HL-60/S4 (cell line): Measurements from ENCODE around the gene GNGT1.

ENCODE experiments used
- in situ Hi-C: fragments of 300-500 bp; cut with MboI; formaldehyde crosslinking; loops from 2 replicates; pipeline ENCODE4 v1.14.3; 2022; ENCODE audit warnings: low sequenced_read_pairs

GNGT1 gene

DNA sequence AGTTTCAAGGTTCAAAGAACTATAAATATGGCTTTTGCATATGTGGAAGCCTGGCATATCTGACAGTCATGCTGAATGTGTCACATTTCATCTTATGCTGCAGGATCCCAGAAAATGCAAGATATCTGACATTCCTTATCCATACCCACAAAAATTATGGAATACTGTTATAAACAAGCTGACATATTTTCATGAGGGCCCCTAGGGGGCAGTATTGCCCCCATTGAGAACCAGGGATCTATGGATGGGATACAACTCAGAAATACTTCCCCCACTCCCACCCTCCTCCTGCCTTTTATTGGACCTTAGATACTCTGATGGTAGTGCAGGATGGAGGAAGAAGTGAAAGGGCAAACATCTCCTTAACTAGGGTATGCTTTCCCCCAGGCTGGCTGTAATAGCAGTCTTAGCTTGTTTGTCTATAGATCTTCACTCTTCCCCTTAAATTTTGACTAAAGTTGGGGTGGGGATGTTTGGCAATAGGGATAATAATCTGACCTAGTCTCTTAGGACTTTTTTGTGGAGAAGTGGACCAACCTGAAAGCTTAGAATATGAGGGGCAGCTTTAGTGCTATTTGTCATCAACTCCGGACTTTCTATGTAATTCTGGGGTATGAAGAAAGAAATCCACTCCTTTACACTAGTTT, 3.5 kb upstream of the GNGT1 start:
- in situ Hi-C loops = loop anchor here (25.0 kb wide), 1 partner anchor 184 kb away; no protein-coding TSS in a partner anchor

DNA sequence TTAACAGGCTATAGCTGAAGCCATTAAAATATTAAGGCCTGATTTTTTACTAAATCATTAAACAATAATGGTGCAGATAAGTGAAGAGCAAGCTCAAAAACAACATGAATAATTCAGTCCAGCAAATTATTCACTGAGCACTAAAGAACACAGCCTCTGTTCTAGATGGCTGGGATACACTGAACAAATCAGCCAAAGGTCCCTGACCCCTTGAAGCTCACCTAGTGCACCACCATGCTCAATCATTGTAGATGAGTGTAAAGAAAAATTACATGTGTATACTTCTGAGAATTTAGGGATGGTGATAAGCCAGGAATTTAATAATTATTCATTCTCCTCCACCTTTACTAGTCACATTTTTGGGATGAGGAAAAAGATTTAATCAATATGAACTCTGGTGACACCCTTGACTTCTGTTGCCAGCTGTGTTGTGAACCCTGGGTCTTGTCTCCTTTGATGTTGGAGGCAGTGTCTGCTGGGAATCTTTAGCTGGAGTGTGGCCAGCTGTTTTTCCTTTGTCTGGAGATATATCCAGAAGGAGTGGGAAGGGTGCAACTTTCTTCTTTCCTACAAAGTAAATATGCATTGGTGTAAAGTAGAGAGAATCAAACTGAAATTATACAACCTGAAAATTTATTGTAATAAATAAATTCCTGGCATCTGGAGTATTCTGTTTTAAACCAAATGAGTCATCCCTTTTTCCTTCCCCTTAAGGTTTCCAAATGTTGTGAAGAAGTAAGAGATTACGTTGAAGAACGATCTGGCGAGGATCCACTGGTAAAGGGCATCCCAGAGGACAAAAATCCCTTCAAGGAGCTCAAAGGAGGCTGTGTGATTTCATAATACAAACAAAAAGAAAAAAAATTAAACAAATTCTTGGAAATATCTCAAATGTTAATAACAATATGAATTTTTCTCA, 4.0 kb downstream of the GNGT1 start:
- in situ Hi-C loops = loop anchor here (25.0 kb wide), 1 partner anchor 177 kb away; no protein-coding TSS in a partner anchor

DNA sequence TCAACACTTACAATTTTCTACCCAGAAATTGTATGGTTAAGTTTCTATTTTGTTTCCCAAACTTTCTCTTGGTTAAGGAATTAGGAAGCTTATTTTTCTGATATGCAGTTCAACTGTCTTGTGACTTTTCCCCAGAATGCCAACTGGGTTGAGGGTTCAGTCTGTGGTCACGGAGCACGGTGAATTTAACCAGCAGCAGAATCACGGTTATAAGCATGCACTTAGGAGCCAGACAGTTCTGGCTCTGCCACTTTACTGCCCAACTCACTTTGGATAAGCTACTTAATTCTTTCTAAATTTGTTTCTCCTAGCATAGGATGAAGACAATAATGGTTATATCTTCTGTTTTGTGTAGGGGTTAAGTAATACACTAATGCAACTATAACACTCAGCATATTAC, 4.9 kb downstream of the GNGT1 start:
- in situ Hi-C loops = loop anchor here (25.0 kb wide), 1 partner anchor 176 kb away; no protein-coding TSS in a partner anchor

DNA sequence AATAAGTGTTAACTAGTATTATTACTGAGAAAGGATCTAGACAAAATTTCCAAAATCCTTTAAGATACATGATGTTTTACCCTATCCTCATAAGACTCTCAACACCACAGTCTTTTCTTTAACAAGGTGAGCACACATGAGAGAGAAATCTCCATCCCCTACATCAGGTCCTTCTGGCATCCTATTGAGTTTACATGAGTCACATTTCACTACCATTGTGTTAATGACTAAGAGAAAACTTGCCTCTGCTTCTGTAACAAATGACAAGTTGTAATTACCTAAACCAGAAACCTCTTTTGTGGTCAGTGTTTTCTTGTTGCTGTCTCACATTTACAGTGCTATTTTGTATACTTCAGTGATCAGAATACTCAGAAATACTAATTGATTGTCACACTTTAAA, 5.3 kb downstream of the GNGT1 start:
- in situ Hi-C loops = loop anchor here (25.0 kb wide), 1 partner anchor 176 kb away; no protein-coding TSS in a partner anchor

DNA sequence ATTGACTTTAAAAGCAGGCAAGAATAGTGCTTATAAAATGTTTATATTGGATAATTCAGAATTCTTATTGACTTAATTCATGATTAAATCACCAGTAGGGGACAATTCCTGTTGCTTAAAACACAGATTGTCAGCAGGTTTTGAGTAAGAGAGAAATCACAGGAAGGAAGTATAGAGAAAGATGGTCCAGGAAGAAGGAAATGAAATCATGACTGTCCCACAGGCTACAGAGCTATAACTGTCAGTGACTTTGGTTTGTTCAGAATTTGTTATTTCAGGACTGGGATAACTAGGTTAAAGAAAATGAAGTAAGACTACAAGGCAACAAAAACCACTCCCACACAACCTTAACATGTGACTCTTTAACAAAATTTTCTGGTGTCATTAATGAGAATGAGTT, 6.8 kb downstream of the GNGT1 start:
- in situ Hi-C loops = loop anchor here (25.0 kb wide), 1 partner anchor 174 kb away; no protein-coding TSS in a partner anchor

DNA sequence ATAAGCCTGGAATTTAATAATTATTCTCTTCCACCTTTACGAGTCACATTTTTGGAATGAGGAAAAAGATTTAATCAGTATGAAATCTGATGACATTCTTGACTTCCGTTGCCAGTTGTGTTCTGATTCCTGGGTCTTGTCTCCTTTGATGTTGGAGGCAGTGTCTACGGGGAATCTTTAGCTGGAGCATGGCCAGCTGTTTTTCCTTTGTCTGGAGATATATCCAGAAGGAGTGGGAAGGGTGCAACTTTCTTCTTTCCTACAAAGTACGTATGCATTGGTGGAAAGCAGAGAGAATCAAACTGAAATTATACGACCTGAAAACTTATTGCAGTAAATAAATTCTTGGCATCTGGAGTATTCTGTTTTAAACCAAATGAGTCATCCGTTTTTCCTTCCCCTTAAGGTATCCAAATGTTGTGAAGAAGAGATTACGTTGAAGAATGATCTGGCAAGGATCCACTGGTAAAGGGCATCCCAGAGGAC, 8.3 kb downstream of the GNGT1 start:
- in situ Hi-C loops = loop anchor here (25.0 kb wide), 1 partner anchor 173 kb away; no protein-coding TSS in a partner anchor

DNA sequence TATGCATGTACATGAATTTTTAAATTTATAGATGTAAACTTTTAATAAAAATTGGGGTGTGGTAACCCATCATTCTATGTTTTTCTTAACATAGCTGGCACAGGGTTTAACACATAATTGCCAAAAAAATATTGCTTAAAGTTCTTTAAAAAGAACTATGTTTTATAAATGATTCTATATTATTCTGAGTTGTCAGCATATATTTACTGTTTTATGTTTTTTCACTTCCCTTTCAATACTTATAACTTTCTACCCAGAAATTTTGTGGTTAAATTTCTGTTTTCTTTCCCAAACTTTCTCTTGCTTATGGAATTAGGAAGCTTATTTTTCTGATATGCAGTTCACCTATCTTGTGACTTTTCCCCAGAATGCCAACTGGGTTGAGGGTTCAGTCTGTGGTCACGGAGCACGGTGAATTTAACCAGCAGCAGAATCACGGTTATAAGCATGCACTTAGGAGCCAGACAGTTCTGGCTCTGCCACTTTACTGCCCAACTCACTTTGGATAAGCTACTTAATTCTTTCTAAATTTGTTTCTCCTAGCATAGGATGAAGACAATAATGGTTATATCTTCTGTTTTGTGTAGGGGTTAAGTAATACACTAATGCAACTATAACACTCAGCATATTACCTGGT, 9.0 kb downstream of the GNGT1 start:
- in situ Hi-C loops = loop anchor here (25.0 kb wide), 1 partner anchor 172 kb away; no protein-coding TSS in a partner anchor

DNA sequence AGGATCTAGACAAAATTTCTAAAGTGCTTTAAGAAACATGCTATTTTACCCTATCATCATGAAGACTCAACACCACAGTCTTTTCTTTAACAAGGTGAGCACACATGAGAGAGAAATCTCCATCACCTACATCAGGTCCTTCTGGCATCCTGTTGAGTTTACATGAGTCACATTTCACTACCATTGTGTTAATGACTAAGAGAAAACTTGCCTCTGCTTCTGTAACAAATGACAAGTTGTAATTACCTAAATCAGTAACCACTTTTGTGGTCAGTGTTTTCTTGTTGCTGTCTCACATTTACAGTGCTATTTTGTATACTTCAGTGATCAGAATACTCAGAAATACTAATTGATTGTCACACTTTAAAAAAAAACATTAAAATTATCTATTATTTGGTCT, 9.5 kb downstream of the GNGT1 start:
- in situ Hi-C loops = loop anchor here (25.0 kb wide), 1 partner anchor 171 kb away; no protein-coding TSS in a partner anchor

DNA sequence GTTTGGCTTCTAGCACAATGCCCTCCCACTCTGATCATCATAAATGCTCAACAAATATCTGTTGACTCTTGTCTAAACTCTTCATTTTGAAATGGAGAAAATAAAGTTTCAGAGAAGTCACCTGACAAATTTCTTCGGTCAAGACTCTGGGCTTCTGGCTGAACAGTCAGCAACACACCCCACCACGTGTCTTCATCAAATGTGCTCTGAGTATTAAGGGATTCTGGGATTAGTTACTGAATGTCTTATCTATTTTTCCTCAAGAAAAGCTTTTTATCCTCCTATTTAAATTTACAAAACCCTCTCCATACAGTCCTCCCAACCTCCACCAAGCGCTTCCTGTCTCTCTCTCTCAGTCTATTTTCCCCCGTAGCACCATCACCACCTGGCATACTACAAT, 9.9 kb downstream of the GNGT1 start:
- in situ Hi-C loops = loop anchor here (25.0 kb wide), 1 partner anchor 171 kb away; no protein-coding TSS in a partner anchor

DNA sequence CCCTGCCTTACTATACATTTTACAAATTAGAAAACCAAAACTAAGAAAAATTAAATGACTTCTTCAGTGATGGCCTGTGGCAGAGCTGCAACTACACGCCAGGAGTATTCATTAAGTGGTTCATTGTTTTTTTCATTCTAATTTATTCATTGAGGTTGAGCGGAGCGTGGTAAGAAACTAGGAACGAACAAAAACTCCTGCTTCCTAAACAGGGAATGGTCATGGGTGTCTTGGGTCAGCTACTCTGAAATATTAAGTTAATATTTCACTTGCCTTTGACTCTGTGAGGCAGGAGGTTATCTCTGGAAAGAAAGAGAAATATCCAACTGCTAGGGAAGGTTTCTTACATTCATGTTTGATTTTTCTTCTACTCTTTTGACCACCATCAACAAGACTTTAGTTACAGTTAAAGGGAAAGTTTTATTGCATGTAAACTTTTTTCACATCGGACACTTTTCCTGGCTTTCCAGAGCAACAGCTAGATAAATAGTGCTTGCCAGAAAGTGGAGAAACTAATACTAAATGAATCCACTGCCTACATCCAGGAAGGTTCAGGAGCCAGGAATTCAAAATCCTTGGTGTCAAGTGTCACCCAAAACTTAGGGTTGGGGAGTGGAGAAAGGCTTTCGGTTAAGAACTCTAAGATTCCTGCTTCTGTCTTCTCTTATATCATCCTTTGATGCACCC, 14.3 kb downstream of the GNGT1 start:
- in situ Hi-C loops = loop anchor here (25.0 kb wide), 1 partner anchor 167 kb away; no protein-coding TSS in a partner anchor

DNA sequence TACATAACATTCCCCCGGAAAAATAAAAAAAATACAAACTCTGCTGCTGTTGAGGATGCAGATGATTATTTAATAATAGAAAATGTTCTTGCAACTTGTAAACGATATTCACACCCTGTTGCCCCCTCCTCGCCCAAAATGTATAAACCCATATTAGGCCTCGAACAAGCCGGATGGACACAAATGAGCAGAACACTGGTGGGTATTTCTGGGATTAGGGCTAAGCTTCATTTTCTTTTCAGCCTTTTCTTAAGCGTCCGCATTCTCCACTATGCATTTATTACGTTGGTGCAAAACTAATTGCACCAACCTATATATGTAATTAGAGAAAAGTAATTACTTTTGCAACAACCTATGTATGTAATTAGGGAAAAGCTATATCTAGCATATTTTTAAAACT, 14.8 kb downstream of the GNGT1 start:
- in situ Hi-C loops = loop anchor here (25.0 kb wide), 1 partner anchor 166 kb away; no protein-coding TSS in a partner anchor

DNA sequence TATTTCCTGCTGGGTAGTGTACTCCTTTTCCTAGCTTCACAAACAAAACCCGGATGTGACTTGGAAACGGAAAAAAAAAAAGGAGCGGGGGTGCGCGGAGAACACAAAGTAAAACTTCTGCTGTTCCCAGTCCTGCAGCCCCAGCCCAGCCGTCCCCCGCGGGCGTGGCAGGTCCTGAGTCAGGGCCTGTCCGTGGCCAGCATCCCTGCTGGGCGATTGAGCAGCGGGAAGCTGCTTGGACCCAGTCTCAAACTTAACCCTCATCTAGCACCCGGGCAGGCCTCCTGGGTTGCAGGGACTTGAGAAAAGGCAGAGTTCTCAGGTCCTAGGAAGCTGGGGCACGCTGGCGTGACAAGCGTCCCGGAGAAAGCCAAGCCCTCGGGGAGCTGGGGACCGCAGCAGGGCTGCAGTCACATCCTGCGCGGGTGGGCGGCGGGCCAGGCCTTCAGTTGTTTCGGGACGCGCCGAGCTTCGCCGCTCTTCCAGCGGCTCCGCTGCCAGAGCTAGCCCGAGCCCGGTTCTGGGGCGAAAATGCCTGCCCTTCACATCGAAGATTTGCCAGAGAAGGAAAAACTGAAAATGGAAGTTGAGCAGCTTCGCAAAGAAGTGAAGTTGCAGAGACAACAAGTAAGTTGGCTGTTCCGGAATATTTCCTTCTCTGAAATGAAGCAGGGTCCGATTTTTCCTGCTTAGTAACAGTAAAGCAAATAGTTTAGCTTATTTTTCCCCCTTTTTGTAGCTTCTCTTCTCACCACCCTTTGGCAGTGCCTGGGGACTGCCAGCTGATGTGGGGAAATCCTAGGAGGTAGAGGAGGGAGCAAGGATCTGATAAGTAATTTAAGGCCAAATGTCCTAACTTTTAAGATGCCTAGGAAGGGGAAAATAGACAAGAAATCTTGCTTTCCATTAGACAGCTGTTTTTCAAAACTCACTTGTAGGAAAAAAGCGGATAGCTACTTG, 15.5 kb downstream of the GNGT1 start, which contains the start of gene GNG11:
Gene GNG11, plus strand, starts transcription at position 129 of the 960 bp plus-strand sequence. Its CDS starts 403 bp downstream, at position 532.
- in situ Hi-C loops = loop anchor here (25.0 kb wide), 1 partner anchor 165 kb away; no protein-coding TSS in a partner anchor

DNA sequence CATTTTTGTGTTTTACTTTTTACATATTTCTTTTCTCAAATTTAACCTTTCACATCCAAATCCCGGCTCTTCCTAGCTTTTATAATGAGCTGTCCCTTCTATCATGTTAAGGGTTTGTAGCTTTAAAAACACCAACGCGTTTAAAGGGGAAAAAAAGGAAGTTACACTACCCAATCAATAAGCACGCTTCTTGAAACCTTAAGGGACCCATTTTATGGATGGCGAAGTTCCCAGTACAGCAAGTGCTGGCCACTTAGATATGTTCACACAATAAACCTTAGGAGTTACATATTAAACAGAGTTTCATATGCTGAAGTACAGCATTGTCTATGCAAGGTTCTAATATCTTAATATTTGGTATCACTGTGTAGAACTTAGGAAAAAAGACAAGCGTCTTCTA, 16.9 kb downstream of the GNGT1 start:
- in situ Hi-C loops = loop anchor here (25.0 kb wide), 1 partner anchor 164 kb away; no protein-coding TSS in a partner anchor

DNA sequence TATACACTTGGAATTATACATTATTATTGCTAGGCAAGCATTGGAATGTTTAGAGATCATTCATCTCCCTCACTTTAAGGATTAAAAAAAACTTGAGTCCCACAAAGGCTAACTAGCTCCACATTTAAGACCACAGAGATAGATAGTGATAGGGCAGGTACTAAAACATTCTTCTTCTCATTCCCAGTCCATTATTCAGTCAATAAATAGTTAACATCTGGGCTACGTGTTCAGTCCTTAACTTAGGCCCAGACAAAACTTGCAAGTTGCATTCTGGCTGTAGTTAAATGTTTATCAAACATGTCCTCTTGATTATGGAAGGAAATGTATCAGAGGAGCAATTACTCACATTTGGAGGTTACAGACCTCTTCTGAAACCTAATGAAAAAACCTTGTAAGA, 17.6 kb downstream of the GNGT1 start:
- in situ Hi-C loops = loop anchor here (25.0 kb wide), 1 partner anchor 163 kb away; no protein-coding TSS in a partner anchor

DNA sequence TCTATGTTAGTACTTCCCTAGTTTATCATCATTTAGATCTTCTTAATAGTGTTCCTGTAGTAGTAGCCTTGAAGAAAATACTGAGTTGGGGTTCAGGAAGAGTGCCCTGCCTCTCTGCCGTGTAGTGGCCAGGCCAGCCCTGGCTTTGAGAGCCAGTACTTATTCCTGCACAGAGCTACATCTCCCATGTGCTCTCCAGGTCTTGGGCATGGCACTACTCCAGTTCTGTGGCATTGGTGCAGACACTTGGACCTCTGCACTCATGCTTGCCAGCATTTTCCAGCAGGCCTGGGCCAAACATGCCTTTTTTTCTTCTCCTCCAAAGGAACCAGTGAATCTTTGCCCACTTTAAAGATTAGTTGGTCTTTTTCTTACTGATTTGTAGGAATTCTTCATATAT, 20.4 kb downstream of the GNGT1 start:
- in situ Hi-C loops = no loop called here

DNA sequence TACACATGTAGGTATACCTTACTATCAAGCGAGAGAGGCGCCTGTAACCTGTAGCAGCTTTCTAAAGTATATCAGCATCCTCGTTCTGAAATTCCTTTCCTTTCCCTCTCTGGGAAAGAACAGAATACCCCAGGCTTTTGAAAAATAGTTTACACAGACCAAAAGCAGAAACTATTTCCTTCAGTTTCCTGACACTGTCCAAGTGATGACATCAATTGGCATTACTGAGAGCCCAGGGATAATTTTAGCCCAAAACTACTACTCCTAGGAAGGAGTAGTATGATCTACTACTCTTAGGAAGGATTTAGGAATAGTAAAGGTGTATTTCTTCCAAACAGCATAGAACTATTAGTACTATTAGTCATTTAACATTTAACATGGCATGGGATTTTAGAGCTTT, 21.2 kb downstream of the GNGT1 start:
- in situ Hi-C loops = no loop called here

DNA sequence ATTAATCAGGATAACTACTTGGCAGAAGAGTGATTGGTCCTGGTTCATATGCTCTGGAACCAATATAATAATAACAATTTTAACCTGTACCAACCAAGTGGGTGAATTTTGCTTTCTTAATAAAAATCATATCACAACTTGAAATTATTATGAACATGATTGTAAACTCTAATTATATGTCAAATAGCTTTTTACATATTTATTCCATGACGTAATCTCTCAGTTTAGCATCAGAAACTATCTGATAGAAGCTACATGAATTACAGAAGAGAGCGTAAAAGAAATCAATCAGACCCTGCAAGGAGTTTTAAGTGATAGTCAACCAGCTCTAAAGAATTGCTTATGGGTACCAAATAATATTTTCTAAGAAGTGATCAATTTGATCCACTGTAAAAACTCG, 25.3 kb downstream of the GNGT1 start:
- in situ Hi-C loops = no loop called here

DNA sequence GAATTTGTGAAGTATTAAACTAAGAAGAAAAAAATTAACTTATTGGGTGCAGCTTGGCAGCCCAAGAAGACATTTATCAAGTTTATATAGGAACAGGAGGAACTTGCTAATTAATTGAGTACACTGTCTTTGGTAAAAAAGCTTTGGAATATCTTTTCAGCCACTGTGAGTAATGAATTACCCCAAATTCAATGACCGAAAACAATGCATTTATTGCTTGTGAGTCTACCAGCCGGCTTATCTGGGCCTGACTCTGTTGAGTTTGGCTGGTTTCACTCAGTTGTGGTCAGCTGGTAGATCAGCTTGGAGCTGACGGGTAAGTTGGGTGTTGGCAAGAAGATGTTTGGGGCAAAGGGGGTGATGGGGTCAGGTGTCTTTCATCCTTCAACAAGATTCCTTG, 26.8 kb downstream of the GNGT1 start:
- in situ Hi-C loops = no loop called here

DNA sequence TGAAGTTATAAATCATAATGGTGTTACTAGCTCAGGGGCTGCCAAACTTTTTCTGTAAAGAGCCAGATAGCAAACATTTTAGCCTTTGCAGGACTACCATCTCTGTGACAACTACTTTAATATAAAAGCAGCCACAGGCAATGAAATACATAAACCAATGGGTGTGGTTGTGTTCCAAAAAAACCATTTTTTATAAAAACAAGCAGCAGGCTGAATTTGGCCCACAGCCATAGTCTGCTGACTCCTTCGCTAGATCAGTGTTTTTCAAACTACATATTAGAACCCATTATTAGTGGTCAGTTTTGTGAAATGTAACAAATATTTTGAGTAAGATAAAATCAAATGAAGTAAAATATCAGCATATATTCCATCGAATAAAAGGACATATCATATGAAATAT, 28.7 kb downstream of the GNGT1 start:
- in situ Hi-C loops = no loop called here
